MM.1S (cell line): ENCODE measurements around the gene CNOT4.

ENCODE experiments used
- DNase-seq: peaks from one replicate; pipeline ENCODE4 v3.0.0-alpha.2; 2015
- H2AFZ ChIP-seq: fragments of 300-600 bp; sonication (generic); 2 replicates; pipeline ENCODE4 v1.6.0; 2016; ENCODE audit warnings: antibody characterized with exemption, low read length
- H3F3A ChIP-seq: fragments of 300-600 bp; sonication (generic); 2 replicates; pipeline ENCODE4 v1.6.1; 2016; ENCODE audit warnings: mild to moderate bottlenecking, antibody characterized with exemption, low read length, moderate library complexity, mixed read lengths; ENCODE audit not compliant: insufficient read depth
- H3K27ac ChIP-seq: fragments of 300-600 bp; sonication (generic); 2 replicates; pipeline ENCODE4 v1.5.1; 2016; ENCODE audit warnings: mild to moderate bottlenecking, low read length
- H3K27me3 ChIP-seq: fragments of 300-600 bp; sonication (generic); replicated peaks from 2 replicates; pipeline ENCODE4 v1.6.0; 2016; ENCODE audit warnings: low read length; ENCODE audit not compliant: insufficient read depth
- H3K36me3 ChIP-seq: fragments of 300-600 bp; sonication (generic); replicated peaks from 2 replicates; pipeline ENCODE4 v1.6.1; 2016; ENCODE audit warnings: mild to moderate bottlenecking, low read length, mixed read lengths; ENCODE audit not compliant: insufficient read depth
- H3K4me1 ChIP-seq: fragments of 300-600 bp; sonication (generic); 2 replicates; pipeline ENCODE4 v1.6.1; 2016; ENCODE audit warnings: low read length, mixed read lengths
- H3K4me2 ChIP-seq: fragments of 300-600 bp; sonication (generic); 2 replicates; pipeline ENCODE4 v1.6.0; 2016; ENCODE audit warnings: low read depth, low read length
- H3K4me3 ChIP-seq: fragments of 300-600 bp; sonication (generic); 2 replicates; pipeline ENCODE4 v1.5.1; 2016; ENCODE audit warnings: low read length, mixed read lengths
- H3K79me2 ChIP-seq: fragments of 300-600 bp; sonication (generic); 2 replicates; pipeline ENCODE4 v1.6.1; 2016; ENCODE audit warnings: mixed run types, low read length, mixed read lengths
- H3K9ac ChIP-seq: fragments of 300-600 bp; sonication (generic); 2 replicates; pipeline ENCODE4 v1.6.1; 2016; ENCODE audit warnings: low read length, mixed read lengths
- H3K9me2 ChIP-seq: fragments of 300-600 bp; sonication (generic); replicated peaks from 2 replicates; pipeline ENCODE4 v1.6.1; 2016; ENCODE audit warnings: mild to moderate bottlenecking, low read length, mixed read lengths; ENCODE audit not compliant: insufficient read depth
- H3K9me3 ChIP-seq: fragments of 300-600 bp; sonication (generic); replicated peaks from 2 replicates; pipeline ENCODE4 v1.6.1; 2016; ENCODE audit warnings: mild to moderate bottlenecking, low read length, mixed read lengths; ENCODE audit not compliant: insufficient read depth
- H4K20me1 ChIP-seq: fragments of 300-600 bp; sonication (generic); 2 replicates; pipeline ENCODE4 v1.6.1; 2016; ENCODE audit warnings: mild to moderate bottlenecking, low read length, moderate library complexity, mixed read lengths; ENCODE audit not compliant: insufficient read depth
- CTCF ChIP-seq: fragments of 300-600 bp; sonication (generic); IDR thresholded peaks from 2 replicates; pipeline ENCODE4 v1.5.1; 2016; ENCODE audit warnings: antibody characterized with exemption, low read length, mixed read lengths
- EZH2 ChIP-seq: fragments of 300-600 bp; sonication (generic); optimal IDR thresholded peaks from 2 replicates; pipeline ENCODE3; 2017; ENCODE audit warnings: low read depth, mild to moderate bottlenecking, antibody characterized with exemption, low read length, mixed read lengths
- EZH2phosphoT487 ChIP-seq: fragments of 300-600 bp; sonication (generic); IDR thresholded peaks from 2 replicates; pipeline ENCODE4 v1.6.1; 2018; ENCODE audit warnings: antibody characterized with exemption, low read length

Gene CNOT4

GRCh38 chr7:135392701-135393100 lies 117.2 kb downstream of the CNOT4 start:
- H3K4me3 ChIP-seq, result no peak overlapping the region
- no peaks in the 10 kb centered on the region for H3K27me3 ChIP-seq
- no peaks in the 10 kb centered on the region for H3F3A ChIP-seq
- H2AFZ ChIP-seq, result no peak overlapping the region
- no peak overlapping the region for H3K27ac ChIP-seq
- H3K4me1 ChIP-seq, result peaks cover 17% of the 10 kb centered on the region; the same call in 1 of the 2 replicates
- no peaks in the 10 kb centered on the region for H3K9me2 ChIP-seq
- no peaks in the 10 kb centered on the region for H4K20me1 ChIP-seq
- no peak overlapping the region for H3K9ac ChIP-seq
- H3K79me2 ChIP-seq, result no peaks in the 10 kb centered on the region
- no peaks in the 10 kb centered on the region for H3K9me3 ChIP-seq
- H3K4me2 ChIP-seq, result no peak overlapping the region
- H3K36me3 ChIP-seq, result no peaks in the 10 kb centered on the region; the same call in 1 of the 2 replicates
- DNase-seq, result no peak
- no peak for TF ChIP-seq EZH2
- TF ChIP-seq EZH2phosphoT487, result no peak
- no peak for TF ChIP-seq CTCF

GRCh38 chr7:135391514-135391913 lies 118.4 kb downstream of the CNOT4 start:
- H3K79me2 ChIP-seq, result no peaks in the 10 kb centered on the region
- H4K20me1 ChIP-seq, result no peaks in the 10 kb centered on the region
- H2AFZ ChIP-seq, result no peak overlapping the region
- no peaks in the 10 kb centered on the region; the same call in 1 of the 2 replicates for H3K36me3 ChIP-seq
- DNase-seq, result no peak
- no peak overlapping the region for H3K27ac ChIP-seq
- H3K9ac ChIP-seq, result no peak overlapping the region
- H3K9me2 ChIP-seq, result no peaks in the 10 kb centered on the region
- no peak overlapping the region for H3K4me3 ChIP-seq
- TF ChIP-seq EZH2phosphoT487 (no peak), EZH2 (no peak), CTCF (no peak)
- H3K9me3 ChIP-seq, result no peaks in the 10 kb centered on the region
- no peaks in the 10 kb centered on the region for H3K27me3 ChIP-seq
- no peaks in the 10 kb centered on the region for H3F3A ChIP-seq
- H3K4me2 ChIP-seq, result no peak overlapping the region
- peaks cover 17% of the 10 kb centered on the region; the same call in 1 of the 2 replicates for H3K4me1 ChIP-seq

- peak; percentile 56 for DNase-seq
- Histone ChIP-seq H3K4me1 (peaks cover 17% of the 10 kb centered on the region; the same call in 1 of the 2 replicates), H2AFZ (no peak overlapping the region), H3K36me3 (no peaks in the 10 kb centered on the region; the same call in 1 of the 2 replicates), H3K79me2 (no peaks in the 10 kb centered on the region), H3K9ac (no peak overlapping the region), H3K4me3 (no peak overlapping the region), H3K9me2 (no peaks in the 10 kb centered on the region), H3K27ac (no peak overlapping the region), H3K9me3 (no peaks in the 10 kb centered on the region), H3K27me3 (no peaks in the 10 kb centered on the region), H3F3A (no peaks in the 10 kb centered on the region), H4K20me1 (no peaks in the 10 kb centered on the region), H3K4me2 (no peak overlapping the region)
- TF ChIP-seq EZH2 (no peak), EZH2phosphoT487 (no peak), CTCF (no peak)
Measured at GRCh38 chr7:135390829-135391228, 119.1 kb downstream of the CNOT4 start.
